SJSA1 (cell line): ENCODE measurements around the gene OR7A17. TPM values are rescaled to one million over a fixed set of nuclear protein-coding genes. Genes with fewer than 3 reads are reported as not detected.

Experiments
- DNase-seq, 2 experiments: peaks; one replicate each; pipeline ENCODE4 v3.0.0-alpha.2; 2015 to 2020; ENCODE audit warnings: low spot score in 2 of 2, low read depth in 1 of 2
- H3K27ac ChIP-seq: fragments of 250-450 bp; sonication (Bioruptor Pico); 2 replicates; pipeline ENCODE4 v1.5.1; 2020; ENCODE audit warnings: mild to moderate bottlenecking, moderate library complexity
- H3K27me3 ChIP-seq: fragments of 250-450 bp; sonication (Bioruptor Pico); replicated peaks from 2 replicates; pipeline ENCODE4 v1.5.1; 2020; ENCODE audit warnings: mild to moderate bottlenecking, moderate library complexity
- H3K36me3 ChIP-seq: fragments of 250-450 bp; sonication (Bioruptor Pico); 2 replicates; pipeline ENCODE4 v1.5.1; 2020; ENCODE audit warnings: mild to moderate bottlenecking
- H3K4me1 ChIP-seq: fragments of 250-450 bp; sonication (Bioruptor Pico); replicated peaks from 2 replicates; pipeline ENCODE4 v1.6.1; 2021; ENCODE audit warnings: mild to moderate bottlenecking
- H3K4me3 ChIP-seq: fragments of 250-450 bp; sonication (Bioruptor Pico); 2 replicates; pipeline ENCODE4 v1.5.1; 2020; ENCODE audit warnings: mild to moderate bottlenecking
- H3K9me3 ChIP-seq: fragments of 250-450 bp; sonication (Bioruptor Pico); replicated peaks from 2 replicates; pipeline ENCODE4 v1.5.1; 2020; ENCODE audit warnings: mild to moderate bottlenecking
- total RNA-seq: library from RNA; depleted of rRNA; stranded (reverse); fragments of >200 nt; shearing (Covaris generic); gene quantifications from 2 replicates; pipeline ENCODE4 v1.2.3, GENCODE V29; 2014; rRNA removed

The OR7A17 gene
- not detected in 2 replicates for total RNA-seq

DNA sequence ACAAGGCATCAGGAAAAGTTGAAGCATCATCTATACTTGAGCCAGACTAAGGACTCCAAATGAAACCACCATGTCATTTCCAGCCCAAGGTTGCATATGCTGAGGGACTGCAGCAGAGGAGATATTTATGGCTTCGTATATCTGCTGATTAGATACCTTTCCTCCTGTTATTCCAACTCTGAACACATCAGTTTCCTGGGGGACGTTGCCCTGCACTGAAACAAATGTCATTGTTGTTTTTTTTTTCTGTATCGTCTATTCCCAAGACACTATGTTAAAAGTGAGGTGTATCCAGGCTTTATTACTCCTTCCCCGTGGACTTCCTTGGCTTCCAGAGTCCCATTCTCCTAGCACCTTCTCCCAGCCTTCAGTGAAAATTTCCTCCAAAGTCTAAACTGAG lies at the start of gene OR7A17:
Gene OR7A17 (minus strand): TSS at position 101 of the 400 bp plus-strand sequence. CDS start 4,777 bp downstream, outside the sequence.
- Histone ChIP-seq H3K27ac (no peak within 1 kb of the TSS), H3K36me3 (no peaks in the 10 kb centered on the region), H3K4me3 (no peak within 1 kb of the TSS), H3K27me3 (peaks cover 20% of the 10 kb centered on the region), H3K9me3 (no peaks in the 10 kb centered on the region), H3K4me1 (no peaks in the 10 kb centered on the region)
- DNase-seq = no peak

- no peaks in the 10 kb centered on the region for H3K36me3 ChIP-seq
- no peak overlapping the region for H3K4me3 ChIP-seq
- H3K4me1 ChIP-seq = no peaks in the 10 kb centered on the region
- no peaks in the 10 kb centered on the region for H3K9me3 ChIP-seq
- H3K27ac ChIP-seq = no peak overlapping the region
- no peaks in the 10 kb centered on the region; the same call in 1 of the 2 replicates for H3K27me3 ChIP-seq
- DNase-seq = no peak
Measured at GRCh38 chr19:14933506-14933905, 47.6 kb upstream of the OR7A17 start.

DNA sequence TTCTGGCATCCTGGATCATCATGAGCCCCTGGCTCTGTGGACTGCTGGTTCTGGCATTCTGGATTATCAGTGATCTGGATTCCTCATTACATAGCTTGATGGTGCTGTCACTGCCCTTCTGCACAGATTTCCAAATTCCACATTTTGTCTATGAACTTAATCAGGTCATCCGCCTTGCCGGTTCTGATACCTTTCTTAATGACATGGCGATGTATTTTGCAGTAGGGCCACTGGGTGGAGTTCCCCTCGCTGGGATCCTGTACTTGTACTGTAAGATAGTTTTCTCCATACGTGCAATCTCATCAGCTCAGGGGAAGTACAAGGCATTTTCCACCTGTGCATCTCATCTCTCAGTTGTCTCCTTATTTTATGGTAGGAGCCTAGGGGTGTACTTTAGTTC lies 30.9 kb upstream of the OR7A17 start:
- Histone ChIP-seq H3K27ac (no peak overlapping the region), H3K27me3 (peaks cover 6% of the 10 kb centered on the region; the same call in 1 of the 2 replicates), H3K4me3 (no peak overlapping the region), H3K36me3 (no peaks in the 10 kb centered on the region), H3K4me1 (no peaks in the 10 kb centered on the region), H3K9me3 (no peaks in the 10 kb centered on the region)
- DNase-seq = no peak

GRCh38 chr19:14915116-14915515 lies 29.2 kb upstream of the OR7A17 start:
- H3K9me3 ChIP-seq = no peaks in the 10 kb centered on the region
- no peak overlapping the region for H3K27ac ChIP-seq
- DNase-seq = no peak
- H3K27me3 ChIP-seq = peaks cover 6% of the 10 kb centered on the region; the same call in 1 of the 2 replicates
- no peaks in the 10 kb centered on the region for H3K4me1 ChIP-seq
- no peak overlapping the region for H3K4me3 ChIP-seq
- H3K36me3 ChIP-seq = no peaks in the 10 kb centered on the region

DNA sequence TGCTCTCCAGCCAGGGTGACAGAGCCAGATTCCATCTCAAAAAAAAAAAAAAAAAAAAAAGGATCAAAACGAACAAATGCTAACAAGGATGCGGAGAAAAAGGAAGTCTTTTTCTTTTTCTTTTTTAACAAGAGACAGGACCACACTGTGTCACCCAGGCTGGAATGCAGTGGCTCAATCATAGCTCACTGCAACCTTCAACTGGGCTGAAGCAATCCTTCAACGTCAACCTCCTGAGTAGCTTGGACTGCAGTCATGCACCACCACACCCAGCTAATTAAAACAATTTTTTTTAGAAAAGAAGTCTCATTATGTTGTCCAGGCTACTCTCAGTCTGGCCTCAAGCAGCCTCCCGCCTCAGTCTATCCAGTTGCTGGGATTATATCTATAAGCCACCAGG lies 20.8 kb upstream of the OR7A17 start:
- H3K36me3 ChIP-seq = no peaks in the 10 kb centered on the region
- H3K9me3 ChIP-seq = no peaks in the 10 kb centered on the region
- H3K4me3 ChIP-seq = no peak overlapping the region
- peaks cover 20% of the 10 kb centered on the region for H3K27me3 ChIP-seq
- no peak overlapping the region for H3K27ac ChIP-seq
- no peak for DNase-seq
- no peaks in the 10 kb centered on the region for H3K4me1 ChIP-seq

DNA sequence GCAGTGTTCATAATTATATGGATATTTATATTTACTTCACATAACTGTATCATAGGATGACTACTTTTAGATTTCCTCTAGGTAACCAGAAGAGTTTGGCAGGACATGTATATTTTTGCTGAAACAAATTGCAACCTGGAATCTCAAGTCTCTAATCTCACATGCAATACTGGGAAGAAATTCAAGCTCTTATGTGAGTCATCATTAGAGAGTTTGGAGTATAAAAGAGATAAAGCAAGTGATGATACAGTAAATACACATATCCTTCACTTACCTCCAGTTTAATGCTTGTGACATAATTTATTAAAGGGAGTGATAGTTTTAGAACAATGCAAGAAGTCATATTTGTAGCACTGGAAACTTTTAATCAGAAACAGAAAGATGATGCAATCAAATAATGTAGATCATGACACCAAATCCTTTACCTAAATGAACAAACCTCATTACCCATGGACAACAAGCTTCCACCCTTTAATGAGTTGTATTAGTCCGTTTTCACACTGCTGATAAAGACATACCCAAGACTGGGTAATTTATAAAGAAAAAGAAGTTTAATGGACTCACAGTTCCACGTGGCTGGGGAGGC lies 15.8 kb upstream of the OR7A17 start:
- H3K36me3 ChIP-seq = no peaks in the 10 kb centered on the region
- H3K27ac ChIP-seq = no peak overlapping the region
- H3K9me3 ChIP-seq = no peaks in the 10 kb centered on the region
- no peak overlapping the region for H3K4me3 ChIP-seq
- peaks cover 20% of the 10 kb centered on the region for H3K27me3 ChIP-seq
- H3K4me1 ChIP-seq = no peaks in the 10 kb centered on the region
- no peak for DNase-seq

- no peak for DNase-seq
- H3K9me3 ChIP-seq = no peaks in the 10 kb centered on the region
- peaks cover 6% of the 10 kb centered on the region; the same call in 1 of the 2 replicates for H3K27me3 ChIP-seq
- no peaks in the 10 kb centered on the region for H3K36me3 ChIP-seq
- no peaks in the 10 kb centered on the region for H3K4me1 ChIP-seq
- H3K27ac ChIP-seq = no peak overlapping the region
- H3K4me3 ChIP-seq = no peak overlapping the region
Measured at GRCh38 chr19:14890643-14891379, 4.9 kb upstream of the OR7A17 start.

GRCh38 chr19:14889994-14890642 lies 4.2 kb upstream of the OR7A17 start:
- no peaks in the 10 kb centered on the region for H3K36me3 ChIP-seq
- H3K27ac ChIP-seq = no peak overlapping the region
- no peak overlapping the region for H3K4me3 ChIP-seq
- no peaks in the 10 kb centered on the region for H3K4me1 ChIP-seq
- peaks cover 6% of the 10 kb centered on the region; the same call in 1 of the 2 replicates for H3K27me3 ChIP-seq
- no peaks in the 10 kb centered on the region for H3K9me3 ChIP-seq
- DNase-seq = no peak

DNA sequence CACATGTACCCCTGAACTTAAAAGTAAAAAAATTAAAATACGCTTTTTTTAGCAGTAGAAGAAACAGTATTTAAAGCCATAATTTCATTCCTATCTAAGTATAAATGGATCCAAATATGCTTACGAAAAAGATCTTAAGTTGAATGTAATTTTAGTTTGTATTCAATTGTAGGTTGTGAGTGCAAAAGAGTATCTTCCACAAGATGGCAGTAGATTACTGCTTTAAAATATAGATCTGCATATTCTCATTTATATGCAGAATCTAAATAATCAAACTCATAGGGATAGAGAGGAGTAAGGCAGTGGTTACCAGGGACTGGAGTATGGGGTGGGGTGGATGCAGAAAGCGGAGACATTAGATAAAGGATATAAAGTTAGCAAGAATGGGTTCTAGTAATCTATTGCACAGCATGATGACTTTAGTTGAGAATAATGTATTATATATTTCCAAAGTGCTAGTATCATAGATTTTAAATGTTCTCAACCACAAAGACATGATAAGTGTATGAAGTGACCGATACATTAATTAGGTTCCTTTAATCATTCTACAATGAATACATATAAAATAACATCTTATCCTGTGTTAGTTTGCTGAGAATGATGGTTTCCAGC lies 14.2 kb downstream of the OR7A17 start:
- Histone ChIP-seq H3K27me3 (peaks cover 9% of the 10 kb centered on the region), H3K9me3 (no peaks in the 10 kb centered on the region), H3K4me3 (no peak overlapping the region), H3K27ac (no peak overlapping the region), H3K4me1 (no peaks in the 10 kb centered on the region), H3K36me3 (no peaks in the 10 kb centered on the region)
- DNase-seq = no peak

GRCh38 chr19:14868497-14868896 lies 17.4 kb downstream of the OR7A17 start:
- Histone ChIP-seq H3K9me3 (no peaks in the 10 kb centered on the region), H3K4me1 (no peaks in the 10 kb centered on the region)

DNA sequence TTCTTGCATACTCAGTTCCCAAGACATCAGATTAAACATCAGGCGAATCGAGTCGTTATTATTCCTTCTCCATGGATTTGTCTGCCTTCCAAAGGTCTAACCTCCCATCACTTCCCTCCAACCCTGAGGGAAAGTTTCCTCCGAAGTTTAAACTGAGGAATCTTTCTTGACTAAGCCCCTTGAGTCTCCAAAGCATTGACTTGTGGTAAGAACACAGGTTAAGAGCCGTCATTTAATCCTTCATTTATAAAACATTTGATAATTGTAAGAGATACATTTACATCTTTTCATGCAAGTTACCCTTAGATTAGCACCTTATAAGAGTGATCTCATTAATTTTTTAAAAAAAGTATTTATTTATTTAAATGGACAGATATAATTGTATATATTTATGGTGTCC lies 37.1 kb downstream of the OR7A17 start, which contains the start of gene OR7A10:
Gene OR7A10 (minus strand): TSS at position 101 of the 400 bp plus-strand sequence. CDS start 7,045 bp downstream, outside the sequence.
- no peaks in the 10 kb centered on the region for H3K9me3 ChIP-seq
- DNase-seq = no peak
- H3K4me3 ChIP-seq = no peak within 1 kb of the TSS
- no peaks in the 10 kb centered on the region for H3K4me1 ChIP-seq
- H3K27ac ChIP-seq = no peak within 1 kb of the TSS
- H3K27me3 ChIP-seq = 0 out of 2 replicates have a peak, but pooled peaks cover 4% of the 10 kb centered on the region
- no peaks in the 10 kb centered on the region for H3K36me3 ChIP-seq

More at GRCh38 chr19:14868497-14868896, 17.4 kb downstream of the OR7A17 start:
- Histone ChIP-seq H3K27me3 (peaks cover 11% of the 10 kb centered on the region), H3K4me3 (no peak overlapping the region), H3K27ac (no peak overlapping the region), H3K36me3 (no peaks in the 10 kb centered on the region)
- no peak for DNase-seq

DNA sequence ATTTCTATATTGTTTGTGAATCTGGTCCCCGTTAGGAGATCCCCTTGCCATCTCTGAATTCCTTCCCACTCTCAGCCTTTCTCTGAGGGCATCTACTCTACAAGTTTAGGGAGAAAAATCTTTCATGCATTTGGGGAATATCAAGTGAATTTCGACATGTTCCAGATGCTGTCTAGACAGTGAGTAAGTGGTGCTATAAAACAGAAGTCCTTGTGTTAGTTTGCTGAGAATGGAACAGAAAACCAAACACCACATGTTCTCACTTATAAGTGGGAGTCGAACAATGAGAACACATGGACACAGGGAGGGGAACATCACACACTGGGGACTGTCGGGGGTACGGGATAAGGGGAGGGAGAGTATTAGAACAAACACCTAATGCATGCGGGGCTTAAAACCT lies 42.4 kb downstream of the OR7A17 start:
- no peaks in the 10 kb centered on the region for H3K4me1 ChIP-seq
- DNase-seq = no peak
- no peak overlapping the region for H3K27ac ChIP-seq
- 0 out of 2 replicates have a peak, but pooled peaks cover 1% of the 10 kb centered on the region for H3K27me3 ChIP-seq
- H3K4me3 ChIP-seq = no peak overlapping the region
- H3K9me3 ChIP-seq = no peaks in the 10 kb centered on the region
- no peaks in the 10 kb centered on the region for H3K36me3 ChIP-seq

DNA sequence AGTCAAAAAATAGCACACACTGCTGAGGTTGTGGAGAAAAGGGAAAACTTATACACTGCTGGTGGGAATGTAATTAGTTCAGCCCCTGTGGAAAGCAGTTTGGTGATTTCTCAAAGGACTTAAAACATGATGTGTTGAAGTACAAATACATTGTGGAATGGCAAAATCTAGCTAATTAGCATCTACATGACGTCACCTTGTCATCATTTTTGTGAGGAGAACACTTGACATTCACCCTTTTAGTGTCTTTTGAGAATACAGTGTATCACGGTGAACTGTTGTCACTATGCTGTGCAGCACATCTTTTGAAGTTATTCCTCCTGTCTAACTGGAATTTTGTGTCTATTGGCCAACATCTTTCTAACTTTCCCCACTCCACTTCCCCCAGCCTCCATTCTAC lies 42.8 kb downstream of the OR7A17 start:
- Histone ChIP-seq H3K4me3 (no peak overlapping the region), H3K9me3 (no peaks in the 10 kb centered on the region), H3K27ac (no peak overlapping the region), H3K27me3 (no peaks in the 10 kb centered on the region), H3K36me3 (no peaks in the 10 kb centered on the region), H3K4me1 (no peaks in the 10 kb centered on the region)
- no peak for DNase-seq
